B cell (primary cell): Measurements from ENCODE around the gene ATP8A1. TPM values are rescaled to one million over a fixed set of nuclear protein-coding genes. Genes with fewer than 3 reads are reported as not detected.

Experiments
- ATAC-seq: fragments of 200-7000 bp; cut with Tn5 transposase; one replicate; pipeline ENCODE4 v1.10.0; 2021; ENCODE audit warnings: low read depth, mild to moderate bottlenecking, moderate number of reproducible peaks, moderate library complexity
- CTCF ChIA-PET: fragments of 350-600 bp; sonication (Branson Sonifier 250); formaldehyde crosslinking; loops from one replicate; lab custom pipeline; 2021; ENCODE audit warnings: antibody characterized with exemption, inconsistent platforms; lab: Charles Lee
- POLR2A ChIA-PET: fragments of 350-600 bp; sonication (Branson Sonifier 250); formaldehyde crosslinking; loops from one replicate; lab custom pipeline; 2021; ENCODE audit warnings: antibody characterized with exemption; lab: Charles Lee
- DNase-seq: peaks from one replicate; pipeline ENCODE4 v3.0.0; 2013
- H2AFZ ChIP-seq: 2 replicates; pipeline ENCODE4 v1.6.1; 2012; ENCODE audit warnings: mild to moderate bottlenecking, low read depth, low read length; ENCODE audit not compliant: insufficient read depth, poor library complexity, severe bottlenecking
- H3K27ac ChIP-seq, 2 donors: 1 replicate in 1 of 2; 2 replicates in 1 of 2; pipeline ENCODE4 v1.5.1; 2012 to 2013; ENCODE audit warnings: low read length in 2 of 2, mild to moderate bottlenecking in 2 of 2, moderate library complexity in 1 of 2
- H3K27me3 ChIP-seq, 4 experiments: fragments of 200-600 bp in 1 of 4; sonication (generic) in 1 of 4; replicated peaks in 1 of 4; 1 replicate in 2 of 4; 2 replicates in 2 of 4; pipeline versions ENCODE4 v1.6.1 to v1.7.0; 2013 to 2016; ENCODE audit warnings: low read length in 3 of 4, mild to moderate bottlenecking in 2 of 4, mixed read lengths in 1 of 4, moderate library complexity in 1 of 4; ENCODE audit not compliant: insufficient read depth in 4 of 4, control insufficient read depth in 3 of 4; ENCODE audit errors: control extremely low read depth in 1 of 4
- H3K36me3 ChIP-seq, 2 experiments: replicated peaks in 1 of 2; 1 replicate in 1 of 2; 2 replicates in 1 of 2; pipeline versions ENCODE4 v1.6.1 to v1.7.1; 2013; ENCODE audit warnings: low read length in 1 of 2; ENCODE audit not compliant: insufficient read depth in 2 of 2, control insufficient read depth in 1 of 2; ENCODE audit errors: control extremely low read depth in 1 of 2, extremely low read depth in 1 of 2
- H3K4me1 ChIP-seq, 2 donors: fragments of 200-600 bp in 1 of 2; sonication (generic) in 1 of 2; 1 replicate in 1 of 2; 2 replicates in 1 of 2; pipeline versions ENCODE4 v1.5.1 to v1.6.1; 2013 to 2017; ENCODE audit warnings: low read length in 2 of 2; ENCODE audit not compliant: control insufficient read depth in 2 of 2, insufficient read depth in 2 of 2
- H3K4me2 ChIP-seq: replicated peaks from 2 replicates; pipeline ENCODE3; 2012; ENCODE audit warnings: mild to moderate bottlenecking, low read depth, low read length; ENCODE audit not compliant: poor library complexity, severe bottlenecking
- H3K4me3 ChIP-seq, 5 experiments: fragments of 200-600 bp in 1 of 5; sonication (generic) in 1 of 5; 1 replicate in 3 of 5; 2 replicates in 2 of 5; pipeline versions ENCODE4 v1.5.1 to v1.7.0; 2011 to 2016; ENCODE audit warnings: low read length in 4 of 5, mild to moderate bottlenecking in 4 of 5, low read depth in 2 of 5, control low read depth in 1 of 5, moderate library complexity in 1 of 5; ENCODE audit not compliant: insufficient read depth in 1 of 5; ENCODE audit errors: control extremely low read depth in 1 of 5, extremely low read depth in 1 of 5
- H3K79me2 ChIP-seq: fragments of 200-600 bp; sonication (generic); one replicate; pipeline ENCODE4 v1.6.0; 2016; ENCODE audit warnings: low read length; ENCODE audit not compliant: control insufficient read depth, insufficient read depth
- H3K9ac ChIP-seq: fragments of 200-600 bp; sonication (generic); 2 replicates; pipeline ENCODE4 v1.6.1; 2017; ENCODE audit warnings: mild to moderate bottlenecking, low read length, moderate library complexity
- H3K9me3 ChIP-seq, 3 donors: one replicate each; pipeline versions ENCODE4 v1.6.1 to v1.7.1; 2013; ENCODE audit warnings: low read length in 2 of 3; ENCODE audit not compliant: control insufficient read depth in 2 of 3, insufficient read depth in 1 of 3; ENCODE audit errors: control extremely low read depth in 1 of 3
- H4K20me1 ChIP-seq: 2 replicates; pipeline ENCODE4 v1.6.0; 2012; ENCODE audit warnings: mild to moderate bottlenecking, low read length; ENCODE audit not compliant: insufficient read depth, control insufficient read depth, poor library complexity, severe bottlenecking
- H3K27ac Mint-ChIP-seq: one replicate; pipeline ENCODE4 v1.8.0; 2021; ENCODE audit warnings: mixed read lengths
- H3K27me3 Mint-ChIP-seq: one replicate; pipeline ENCODE4 v1.8.0; 2021; ENCODE audit warnings: mixed read lengths
- H3K4me1 Mint-ChIP-seq: one replicate; pipeline ENCODE4 v1.8.0; 2021; ENCODE audit warnings: mixed read lengths
- H3K4me3 Mint-ChIP-seq: one replicate; pipeline ENCODE4 v1.8.0; 2021; ENCODE audit warnings: mixed read lengths
- H3K9me3 Mint-ChIP-seq: one replicate; pipeline ENCODE4 v1.8.0; 2022; ENCODE audit warnings: mixed read lengths; ENCODE audit not compliant: insufficient read depth
- EZH2 ChIP-seq: IDR thresholded peaks from 2 replicates; pipeline ENCODE4 v1.6.1; 2012; ENCODE audit warnings: borderline replicate concordance, low read depth, mild to moderate bottlenecking, moderate library complexity, low read length; ENCODE audit not compliant: insufficient read depth, poor library complexity, severe bottlenecking
- WGBS: methylation state at CpG from one replicate; pipeline ENCODE4 v1.1.5; 2013; ENCODE audit warnings: missing lambda C conversion rate; ENCODE audit not compliant: insufficient coverage; 5-methylcytosine and 5-hydroxymethylcytosine counted together
- intact Hi-C: fragments of 100-400 bp; cut with micrococcal nuclease; formaldehyde crosslinking; loops from one replicate; pipeline ENCODE4 v1.10.0; 2022
- polyA plus RNA-seq: library from polyadenylated mRNA; depleted of rRNA; stranded (reverse); fragments of >200 nt; gene quantifications from 2 replicates; pipeline ENCODE4 v1.2.3, GENCODE V29; 2012
- total RNA-seq, 2 donors: library from RNA; stranded (reverse); fragments of 120-200 nt in 1 of 2; gene quantifications; 1 replicate in 1 of 2; 2 replicates in 1 of 2; pipeline versions ENCODE4 v1.2.3 to v1.2.4, GENCODE V29; 2013 to 2022
- TF ChIP-seq, protein P1 (sequence below): fragments of 200-600 bp; IDR thresholded peaks from one replicate; pipeline ENCODE4 v1.8.0; 2022; ENCODE audit warnings: antibody characterized with exemption, mild to moderate bottlenecking

ATP8A1 gene
- total and polyA plus RNA-seq, 2 donors (not counting 1 experiment from before 2014, with no cell fraction given) = 28.7 to 51.8 TPM

DNA sequence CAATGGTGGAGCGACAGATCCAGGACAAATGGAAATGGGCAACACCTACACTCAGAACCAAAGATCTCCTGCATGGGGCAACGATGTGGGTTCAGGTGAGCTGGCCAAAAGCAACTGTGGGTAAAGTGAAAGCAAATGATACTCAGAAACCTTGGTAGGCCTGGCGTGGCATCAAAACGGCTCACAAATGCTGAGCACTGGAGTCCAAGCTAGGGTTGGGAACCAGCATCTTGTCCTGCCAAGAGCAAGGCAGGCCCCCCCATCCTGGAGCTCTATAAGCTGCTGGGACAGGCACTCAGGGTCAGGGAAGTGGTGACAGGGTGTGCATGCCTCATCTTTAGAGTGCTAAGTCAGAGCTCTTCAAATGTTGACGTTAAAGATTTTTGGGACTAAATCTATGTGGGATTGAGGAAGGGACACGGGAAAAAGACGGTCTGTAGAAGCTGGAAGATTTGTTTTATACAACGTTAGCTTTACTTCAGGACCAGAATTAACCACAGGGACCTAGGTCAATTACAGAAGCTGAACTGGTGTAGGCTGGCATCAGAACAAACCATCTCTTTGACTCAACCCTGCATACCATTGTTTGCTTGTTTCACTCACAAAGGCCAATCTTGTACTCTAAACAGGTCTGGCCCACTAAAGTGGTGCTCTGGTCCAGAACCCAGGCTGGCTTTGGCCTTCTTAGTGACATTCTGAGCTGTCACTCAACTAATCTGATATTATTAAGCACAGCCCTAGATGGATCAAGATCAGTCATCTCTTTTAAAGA lies 10.7 kb downstream of the ATP8A1 start:
- no peak for DNase-seq
- Histone ChIP-seq H4K20me1 (no peaks in the 10 kb centered on the region), H3K4me3 (peak overlapping the region in 1 of 5 experiments; percentile 12), H3K27ac (peak overlapping the region in 1 of 2 donors; percentile 88), H3K9ac (no peak overlapping the region), H2AFZ (no peak overlapping the region), H3K9me3 (no peaks in the 10 kb centered on the region), H3K27me3 (no peaks in the 10 kb centered on the region), H3K4me2 (peak overlapping the region; percentile 12), H3K36me3 (no peaks in the 10 kb centered on the region), H3K79me2 (peaks cover 99% of the 10 kb centered on the region), H3K4me1 (peaks cover 46 to 50% of the 10 kb centered on the region in 2 donors)
- TF ChIP-seq, protein P1, sequence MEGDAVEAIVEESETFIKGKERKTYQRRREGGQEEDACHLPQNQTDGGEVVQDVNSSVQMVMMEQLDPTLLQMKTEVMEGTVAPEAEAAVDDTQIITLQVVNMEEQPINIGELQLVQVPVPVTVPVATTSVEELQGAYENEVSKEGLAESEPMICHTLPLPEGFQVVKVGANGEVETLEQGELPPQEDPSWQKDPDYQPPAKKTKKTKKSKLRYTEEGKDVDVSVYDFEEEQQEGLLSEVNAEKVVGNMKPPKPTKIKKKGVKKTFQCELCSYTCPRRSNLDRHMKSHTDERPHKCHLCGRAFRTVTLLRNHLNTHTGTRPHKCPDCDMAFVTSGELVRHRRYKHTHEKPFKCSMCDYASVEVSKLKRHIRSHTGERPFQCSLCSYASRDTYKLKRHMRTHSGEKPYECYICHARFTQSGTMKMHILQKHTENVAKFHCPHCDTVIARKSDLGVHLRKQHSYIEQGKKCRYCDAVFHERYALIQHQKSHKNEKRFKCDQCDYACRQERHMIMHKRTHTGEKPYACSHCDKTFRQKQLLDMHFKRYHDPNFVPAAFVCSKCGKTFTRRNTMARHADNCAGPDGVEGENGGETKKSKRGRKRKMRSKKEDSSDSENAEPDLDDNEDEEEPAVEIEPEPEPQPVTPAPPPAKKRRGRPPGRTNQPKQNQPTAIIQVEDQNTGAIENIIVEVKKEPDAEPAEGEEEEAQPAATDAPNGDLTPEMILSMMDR = no peak
- TF ChIP-seq EZH2 = no peak
- no peak for ATAC-seq
- peak overlapping the region; percentile 46 for H3K4me3 Mint-ChIP-seq
- intact Hi-C loops = no loop called here
- WGBS = 96% methylated on average over 7 of the region's 8 CpGs
- CTCF ChIA-PET = interaction anchor here (1.0 to 3.9 kb wide), 5 partner anchors 8 to 78 kb away, joined by 3 to 18 read pairs (median 5); partner anchors contain the start of gene ATP8A1
- H3K4me1 Mint-ChIP-seq = peaks cover 76% of the 10 kb centered on the region
- H3K9me3 Mint-ChIP-seq = no peaks in the 10 kb centered on the region
- POLR2A ChIA-PET = interaction anchor here (1.2 kb wide), 1 partner anchor 11 kb away, joined by 6 read pairs; the partner anchor contains the start of gene ATP8A1
- H3K27me3 Mint-ChIP-seq = no peaks in the 10 kb centered on the region
- H3K27ac Mint-ChIP-seq = peak overlapping the region; percentile 68

DNA sequence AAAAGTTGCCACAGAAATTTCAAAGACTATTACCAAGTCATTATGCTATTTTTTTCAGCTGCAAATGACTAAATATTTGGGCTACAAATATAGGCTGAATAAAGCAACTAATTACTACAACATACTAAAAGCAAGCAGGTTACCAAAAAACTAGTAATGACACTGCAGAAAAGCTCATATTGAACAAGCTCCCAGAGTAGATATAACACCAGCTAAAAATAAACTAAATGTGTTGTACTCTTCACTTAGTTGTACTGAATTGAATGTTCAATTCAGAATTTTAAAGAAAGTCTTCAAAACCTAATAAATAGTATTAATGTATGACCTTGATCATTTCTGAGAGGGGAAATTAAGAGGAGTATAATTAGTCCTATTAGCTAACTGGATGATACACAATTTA lies 12.0 kb downstream of the ATP8A1 start:
- TF ChIP-seq EZH2 = no peak
- TF ChIP-seq, protein P1 = no peak
- peak overlapping the region; percentile 73 for H3K4me3 Mint-ChIP-seq
- ChIA-PET CTCF (interaction anchor here (1.3 to 3.9 kb wide), 3 partner anchors 10 to 17 kb away, joined by 4 to 18 read pairs (median 5); partner anchors contain the start of gene ATP8A1), POLR2A (interaction anchor here (1.0 kb wide), 1 partner anchor 12 kb away, joined by 23 read pairs; the partner anchor contains the start of gene ATP8A1)
- H4K20me1 ChIP-seq = no peaks in the 10 kb centered on the region
- no peaks in the 10 kb centered on the region for H3K9me3 ChIP-seq
- H3K4me1 Mint-ChIP-seq = peaks cover 81% of the 10 kb centered on the region
- no peak overlapping the region for H3K4me3 ChIP-seq
- peak overlapping the region; percentile 65 for H3K4me2 ChIP-seq
- no peaks in the 10 kb centered on the region for H3K36me3 ChIP-seq
- H3K27me3 ChIP-seq = no peaks in the 10 kb centered on the region
- intact Hi-C loops = loop anchor here (1.0 kb wide), 2 partner anchors 8 to 11 kb away; no protein-coding TSS in a partner anchor
- no peaks in the 10 kb centered on the region for H3K9me3 Mint-ChIP-seq
- no peak overlapping the region for H2AFZ ChIP-seq
- H3K4me1 ChIP-seq = peaks cover 59 to 63% of the 10 kb centered on the region in 2 donors
- ATAC-seq = no peak
- peaks cover 99% of the 10 kb centered on the region for H3K79me2 ChIP-seq
- H3K27ac ChIP-seq = peak overlapping the region in 1 of 2 donors; percentile 88
- peak overlapping the region; percentile 33 for H3K9ac ChIP-seq
- DNase-seq = no peak
- H3K27ac Mint-ChIP-seq = peak overlapping the region; percentile 83
- H3K27me3 Mint-ChIP-seq = no peaks in the 10 kb centered on the region
